KOPT-K1 (cell line): Measurements from ENCODE around the gene ZC2HC1C.

Experiments
- H3K27ac ChIP-seq: fragments of 200-600 bp; sonication (generic); 2 replicates; pipeline ENCODE4 v1.5.1; 2016; ENCODE audit warnings: antibody characterized with exemption, mild to moderate bottlenecking, low read depth, low read length; ENCODE audit not compliant: poor library complexity, severe bottlenecking
- H3K36me3 ChIP-seq: fragments of 200-600 bp; sonication (generic); 2 replicates; pipeline ENCODE4 v1.5.1; 2017; ENCODE audit warnings: antibody characterized with exemption, mild to moderate bottlenecking, low read length, moderate library complexity; ENCODE audit not compliant: insufficient read depth
- H3K9me3 ChIP-seq: fragments of 200-600 bp; sonication (generic); 2 replicates; pipeline ENCODE4 v1.5.1; 2017; ENCODE audit warnings: antibody characterized with exemption, low read length, mild to moderate bottlenecking; ENCODE audit not compliant: insufficient read depth, poor library complexity, severe bottlenecking

The ZC2HC1C gene

DNA sequence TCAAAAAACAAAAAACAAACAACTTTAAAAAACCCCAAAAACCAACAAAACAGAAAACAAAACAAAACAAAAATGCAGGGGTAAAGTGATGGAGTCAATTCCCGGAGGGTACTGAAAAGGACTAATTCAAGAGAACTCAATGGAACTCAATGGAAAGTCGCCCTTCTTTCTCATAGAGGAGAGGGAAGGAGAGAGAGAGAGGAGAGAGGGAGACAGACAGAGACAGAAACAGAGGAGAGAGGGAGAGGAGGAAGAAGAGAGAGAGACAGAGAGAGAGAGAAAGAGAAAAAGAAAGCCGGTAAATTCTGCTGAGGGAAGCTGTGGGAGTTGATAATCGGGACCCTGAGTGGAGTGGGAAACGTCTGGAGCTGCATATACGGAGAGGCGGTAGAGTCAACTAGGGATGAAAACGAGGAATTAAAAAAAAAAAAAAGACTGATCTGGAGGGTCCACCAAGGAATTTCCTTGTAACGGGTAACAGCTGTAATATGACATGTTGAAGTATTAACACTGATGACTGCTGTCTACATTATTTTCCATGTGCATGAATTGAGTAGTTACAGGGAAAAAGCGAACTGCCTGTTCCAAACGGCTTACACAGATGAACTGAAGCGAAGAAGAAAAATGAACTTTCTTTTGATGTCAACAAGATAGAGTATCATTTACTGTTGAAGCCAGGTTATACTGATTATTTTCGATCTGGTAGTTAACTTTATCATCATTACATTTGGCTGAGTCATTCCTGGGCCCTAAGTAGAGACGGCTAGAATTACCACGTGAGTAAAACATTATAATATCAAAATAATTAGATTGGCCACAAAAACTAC, 934 bp upstream of the ZC2HC1C start:
- H3K9me3 ChIP-seq: no peaks in the 10 kb centered on the region
- H3K36me3 ChIP-seq: no peaks in the 10 kb centered on the region
- H3K27ac ChIP-seq: peak overlapping the region; percentile 13

DNA sequence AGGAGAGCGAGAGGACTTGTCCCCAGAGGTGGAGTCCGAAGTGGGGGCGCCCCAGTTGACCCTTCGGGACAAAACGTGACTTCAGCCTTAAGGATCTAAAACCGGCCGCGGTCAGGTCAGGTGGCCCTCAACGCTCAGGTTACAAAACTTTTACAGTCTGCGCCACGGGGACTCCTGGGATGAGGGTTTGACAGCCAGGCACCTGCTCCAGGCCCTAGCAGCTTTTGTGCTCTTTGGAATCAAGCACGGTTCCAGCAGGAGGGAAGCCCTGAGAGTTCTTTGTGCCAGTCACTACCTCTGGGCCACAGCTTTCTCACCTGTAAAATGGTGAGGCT, 337 bp downstream of the ZC2HC1C start:
- H3K27ac ChIP-seq: no peak overlapping the region
- no peaks in the 10 kb centered on the region for H3K36me3 ChIP-seq
- H3K9me3 ChIP-seq: no peaks in the 10 kb centered on the region

DNA sequence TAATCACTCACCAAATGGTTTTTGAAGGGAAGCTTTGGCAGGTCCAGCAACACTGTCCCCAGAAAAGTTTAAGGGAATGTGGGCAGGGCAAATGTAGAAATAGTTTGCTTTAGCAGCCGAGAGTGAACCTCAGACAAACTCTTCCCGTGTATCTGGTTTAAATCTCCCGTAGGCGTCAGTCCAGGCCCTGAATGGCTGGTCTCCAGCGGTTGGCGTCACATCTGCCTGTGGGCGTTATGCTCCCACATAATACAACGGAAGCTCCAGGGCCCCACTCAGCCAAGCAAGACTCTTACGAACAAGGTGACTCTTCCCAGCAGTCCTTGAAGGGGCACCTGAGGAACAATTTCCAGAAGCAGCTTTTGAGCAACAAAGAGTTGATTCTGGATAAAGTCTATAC, 942 bp downstream of the ZC2HC1C start:
- no peaks in the 10 kb centered on the region for H3K36me3 ChIP-seq
- no peaks in the 10 kb centered on the region for H3K9me3 ChIP-seq
- H3K27ac ChIP-seq: no peak overlapping the region

DNA sequence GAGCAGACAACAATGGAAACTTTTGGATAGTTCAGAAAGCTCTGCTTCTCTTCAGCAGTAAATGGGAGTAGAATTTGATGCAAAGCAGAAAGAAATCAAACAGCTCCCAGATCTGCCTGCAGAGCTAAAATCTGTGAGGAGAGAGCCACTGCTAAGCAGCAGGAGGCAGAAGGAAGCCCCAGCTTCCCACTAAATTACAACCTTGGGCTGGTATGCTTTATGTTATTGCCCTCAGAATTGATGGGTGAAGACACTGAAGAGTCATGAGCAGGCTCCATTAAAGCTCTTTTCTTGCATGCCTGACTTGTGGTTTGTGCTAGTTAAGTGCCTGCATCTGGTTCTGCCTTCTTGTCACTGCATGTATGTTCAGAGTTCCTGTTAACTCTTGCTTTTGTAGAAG, 8.4 kb downstream of the ZC2HC1C start:
- no peaks in the 10 kb centered on the region for H3K9me3 ChIP-seq
- no peak overlapping the region for H3K27ac ChIP-seq

DNA sequence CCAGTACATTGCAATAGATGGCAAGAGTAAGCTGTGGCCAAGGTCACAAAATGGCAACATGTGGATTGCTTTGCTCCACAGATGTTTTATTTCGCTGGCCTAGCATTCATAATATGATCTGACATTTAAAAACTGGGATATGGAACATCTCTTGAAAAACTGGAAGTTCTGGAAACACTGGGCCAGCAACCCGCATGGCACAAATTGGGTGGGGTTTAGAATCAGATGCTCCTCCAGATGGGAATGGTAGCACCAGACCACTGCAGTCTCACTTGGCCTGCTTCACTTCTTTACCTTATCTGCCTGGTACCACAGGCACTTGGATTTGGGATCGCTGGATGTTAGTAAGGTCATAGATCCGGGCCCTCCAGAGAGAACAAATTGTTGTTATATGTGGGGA, 10.1 kb downstream of the ZC2HC1C start:
- Histone ChIP-seq H3K9me3 (no peaks in the 10 kb centered on the region), H3K27ac (no peak overlapping the region), H3K36me3 (peaks cover 36% of the 10 kb centered on the region)

More for the DNA sequence above, 8.4 kb downstream of the ZC2HC1C start:
- peaks cover 19% of the 10 kb centered on the region for H3K36me3 ChIP-seq

DNA sequence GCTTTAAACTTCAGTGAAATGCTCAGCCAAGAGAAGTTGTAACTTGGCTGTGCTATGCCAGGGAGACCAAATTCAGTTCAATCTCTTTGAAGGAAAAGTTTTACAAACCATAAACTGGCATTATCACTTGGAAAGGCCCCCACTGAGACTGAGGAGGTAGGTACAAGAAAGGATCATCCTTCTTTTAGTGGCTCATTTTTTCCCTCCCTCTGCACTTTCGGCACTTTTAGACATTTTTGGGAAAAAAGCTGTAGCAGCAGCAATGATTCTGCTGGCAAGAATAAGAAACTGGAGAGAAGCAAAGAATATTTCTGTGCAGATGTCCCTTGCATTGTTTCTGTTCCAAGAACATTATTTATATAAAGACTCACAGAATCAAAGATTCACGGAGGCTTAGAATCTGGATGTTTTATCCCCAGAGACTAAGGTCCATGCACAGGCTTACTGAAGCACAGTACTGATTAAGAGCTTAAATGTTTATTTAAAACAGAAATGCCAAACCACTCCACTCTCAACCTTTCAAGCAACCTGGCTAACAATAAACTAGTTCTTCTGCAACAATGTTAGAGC, 12.3 kb downstream of the ZC2HC1C start:
- Histone ChIP-seq H3K9me3 (no peaks in the 10 kb centered on the region), H3K36me3 (peaks cover 56% of the 10 kb centered on the region), H3K27ac (no peak overlapping the region)

DNA sequence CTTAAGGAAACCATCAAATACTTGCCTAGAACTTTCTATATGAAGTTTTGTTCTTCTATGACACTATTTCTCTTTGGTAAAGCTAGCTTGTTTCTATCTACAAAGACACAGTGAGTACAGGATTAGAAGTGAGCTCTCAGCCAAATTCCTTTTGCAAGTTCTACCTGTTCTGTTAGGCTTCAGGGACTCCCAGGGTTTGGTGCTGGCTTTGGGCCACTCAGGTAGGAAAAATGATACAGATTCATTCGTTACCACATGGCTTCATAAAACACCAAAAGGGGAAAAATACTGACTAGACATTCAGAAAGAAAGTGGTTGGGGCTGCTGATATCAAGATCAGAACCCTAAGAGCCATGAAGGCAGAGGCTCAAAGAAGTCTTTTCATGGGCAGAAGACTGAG, 13.8 kb downstream of the ZC2HC1C start:
- Histone ChIP-seq H3K36me3 (peaks cover 71% of the 10 kb centered on the region), H3K9me3 (no peaks in the 10 kb centered on the region), H3K27ac (no peak overlapping the region)

DNA sequence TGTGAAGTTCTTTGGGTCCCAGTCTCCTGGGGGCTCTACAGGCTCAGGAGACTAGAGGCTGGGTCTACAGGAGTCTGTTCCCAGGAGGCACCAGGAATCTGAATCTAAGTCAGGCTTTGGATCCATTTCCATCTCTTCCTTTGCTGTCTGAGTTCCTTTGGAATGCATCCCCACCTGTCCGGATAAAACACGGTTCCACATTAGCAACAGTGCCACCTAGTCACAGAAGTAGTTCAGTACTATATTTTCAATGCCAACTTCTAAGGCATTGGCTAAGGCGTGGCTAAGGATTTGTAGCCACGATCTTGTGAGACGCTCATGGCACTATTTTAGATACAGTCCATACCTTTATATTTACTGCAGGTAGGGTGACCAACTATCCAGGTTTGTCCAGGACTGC, 15.1 kb downstream of the ZC2HC1C start:
- Histone ChIP-seq H3K36me3 (peaks cover 79% of the 10 kb centered on the region), H3K27ac (no peak overlapping the region), H3K9me3 (no peaks in the 10 kb centered on the region)

DNA sequence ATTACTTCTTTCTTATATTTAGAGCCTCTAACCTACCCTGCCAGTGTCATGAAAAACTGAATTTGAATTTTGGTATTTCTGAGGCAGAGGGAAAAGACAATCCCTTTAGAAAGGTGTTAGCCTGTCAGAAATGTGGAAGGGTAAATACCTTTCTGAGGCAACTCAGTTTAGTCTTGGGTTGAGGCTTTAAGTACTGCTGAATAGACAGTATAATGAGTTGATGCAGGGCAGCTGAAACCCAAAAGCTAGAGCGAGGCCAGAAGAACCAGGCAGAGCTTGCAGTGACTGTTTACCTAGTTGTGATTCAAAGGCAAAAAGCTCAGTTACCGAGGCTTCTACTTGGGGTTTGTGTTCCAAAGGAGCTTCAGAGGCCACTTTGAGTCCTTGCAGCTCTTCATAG, 18.7 kb downstream of the ZC2HC1C start:
- Histone ChIP-seq H3K36me3 (peaks cover 79% of the 10 kb centered on the region), H3K27ac (no peak overlapping the region), H3K9me3 (no peaks in the 10 kb centered on the region)

DNA sequence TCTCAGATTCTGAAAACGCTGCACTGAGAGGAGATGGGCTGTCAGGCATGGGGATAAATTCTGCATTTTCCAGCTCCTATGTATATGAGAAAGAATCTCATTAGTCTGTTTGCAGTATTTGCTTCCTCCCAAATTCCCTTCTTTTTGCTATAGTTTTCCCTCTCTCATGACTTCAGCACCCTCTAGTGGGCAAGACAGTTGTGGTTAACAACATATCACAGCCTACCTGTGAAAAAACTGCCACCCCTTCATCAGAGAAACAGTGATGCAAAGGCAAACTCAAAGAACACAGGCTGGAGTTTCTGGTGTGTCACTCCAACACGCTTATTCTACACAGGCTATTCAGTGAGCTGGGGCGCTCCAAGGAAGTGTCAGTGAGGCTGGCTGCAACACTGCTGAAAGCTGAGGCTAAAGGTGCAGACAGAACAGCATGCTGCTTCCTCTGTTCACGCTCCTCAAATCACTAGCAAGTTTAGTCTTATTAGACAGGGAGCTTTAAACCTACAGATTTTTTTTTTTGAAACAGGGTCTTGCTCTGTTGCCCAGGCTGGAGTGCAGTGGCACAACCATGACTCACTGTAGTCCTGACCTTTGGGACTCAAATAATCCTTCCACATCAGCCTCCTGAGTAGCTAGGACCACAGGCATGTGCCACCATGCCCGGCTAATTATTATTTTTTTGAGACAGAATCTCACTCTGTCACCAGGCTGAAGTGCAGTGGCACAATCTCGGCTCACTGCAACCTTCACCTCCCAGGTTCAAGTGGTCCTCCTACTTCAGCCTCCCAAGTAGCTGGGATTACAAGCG, 19.3 kb downstream of the ZC2HC1C start:
- no peaks in the 10 kb centered on the region for H3K9me3 ChIP-seq
- no peak overlapping the region for H3K27ac ChIP-seq
- H3K36me3 ChIP-seq: peaks cover 79% of the 10 kb centered on the region

DNA sequence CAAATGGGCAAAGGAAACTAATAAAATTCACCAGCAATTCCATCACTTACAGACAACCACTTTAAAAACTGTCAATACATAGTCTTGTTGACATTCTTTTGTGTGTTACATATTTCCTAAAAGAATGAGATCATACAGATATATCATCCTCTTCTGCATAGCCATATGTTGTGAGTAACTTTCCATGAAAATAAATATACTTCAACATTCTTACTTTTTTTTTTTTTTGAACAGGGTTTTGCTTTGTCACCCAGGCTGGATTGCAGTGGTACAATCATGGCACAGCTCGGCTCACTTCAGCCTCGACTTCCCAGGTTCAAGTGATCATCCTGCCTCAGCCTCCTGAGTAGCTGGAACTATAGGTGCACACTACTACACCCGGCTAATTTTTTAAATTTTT, 20.9 kb downstream of the ZC2HC1C start:
- Histone ChIP-seq H3K9me3 (no peaks in the 10 kb centered on the region), H3K36me3 (peaks cover 79% of the 10 kb centered on the region), H3K27ac (no peak overlapping the region)

DNA sequence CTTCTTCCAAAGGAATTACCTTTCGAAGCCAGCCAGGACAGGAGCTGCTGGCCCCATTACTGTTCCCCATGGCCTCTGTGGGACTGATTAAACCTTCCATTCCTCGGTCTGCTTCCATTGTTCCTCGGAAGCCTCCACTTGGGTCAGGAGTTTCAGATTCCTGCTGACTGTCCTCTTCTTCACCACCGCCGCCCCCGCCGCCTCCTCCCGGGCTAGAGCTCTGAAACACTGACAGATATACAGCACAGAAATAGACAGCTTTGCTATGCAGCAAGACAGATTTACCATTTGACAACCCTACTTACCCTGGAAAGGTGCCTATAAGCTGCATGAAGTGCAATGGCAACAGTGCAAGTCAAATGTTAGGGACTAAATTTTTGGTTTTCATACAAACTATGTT, 21.8 kb downstream of the ZC2HC1C start:
- Histone ChIP-seq H3K36me3 (peaks cover 80% of the 10 kb centered on the region), H3K9me3 (no peaks in the 10 kb centered on the region), H3K27ac (no peak overlapping the region)

DNA sequence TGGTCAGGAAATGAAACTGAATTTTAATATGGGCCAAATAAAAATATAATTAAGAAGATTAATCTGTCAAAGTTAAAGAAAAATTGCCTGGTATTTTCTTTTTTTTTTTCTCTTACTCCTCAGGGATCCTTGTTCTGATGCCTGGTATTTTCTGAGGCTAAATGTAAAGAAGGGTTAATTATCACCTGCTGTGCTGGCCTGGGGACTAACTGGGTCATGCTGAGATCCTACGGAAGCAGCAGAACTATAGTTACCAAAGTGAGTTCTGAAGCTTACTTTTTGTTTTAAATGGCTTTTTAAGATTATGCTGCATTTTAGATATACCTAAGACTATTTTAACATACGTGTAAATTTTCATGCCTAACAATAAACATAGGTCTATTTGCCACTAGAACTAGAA, 23.3 kb downstream of the ZC2HC1C start:
- Histone ChIP-seq H3K36me3 (peaks cover 80% of the 10 kb centered on the region), H3K27ac (no peak overlapping the region), H3K9me3 (no peaks in the 10 kb centered on the region)

DNA sequence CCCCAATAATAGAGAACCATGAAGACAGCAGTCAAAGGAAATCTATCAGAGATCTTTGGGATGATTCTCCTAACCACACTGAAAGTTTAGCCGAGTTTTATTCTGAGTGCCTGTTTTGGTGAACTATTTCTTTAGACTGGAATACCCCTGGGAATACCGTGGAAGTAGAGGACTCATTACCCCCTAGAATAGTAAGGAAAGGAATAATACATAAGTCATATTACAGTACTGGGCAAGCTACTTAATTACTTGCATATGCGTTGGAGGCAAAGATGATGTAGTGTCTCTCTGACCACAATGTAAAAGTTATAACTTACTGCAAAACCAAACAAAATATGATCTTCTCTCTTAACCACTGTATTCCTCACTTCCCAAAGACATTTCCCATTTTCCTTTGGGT, 25.5 kb downstream of the ZC2HC1C start:
- no peaks in the 10 kb centered on the region for H3K9me3 ChIP-seq
- no peak overlapping the region for H3K27ac ChIP-seq
- peaks cover 88% of the 10 kb centered on the region for H3K36me3 ChIP-seq

DNA sequence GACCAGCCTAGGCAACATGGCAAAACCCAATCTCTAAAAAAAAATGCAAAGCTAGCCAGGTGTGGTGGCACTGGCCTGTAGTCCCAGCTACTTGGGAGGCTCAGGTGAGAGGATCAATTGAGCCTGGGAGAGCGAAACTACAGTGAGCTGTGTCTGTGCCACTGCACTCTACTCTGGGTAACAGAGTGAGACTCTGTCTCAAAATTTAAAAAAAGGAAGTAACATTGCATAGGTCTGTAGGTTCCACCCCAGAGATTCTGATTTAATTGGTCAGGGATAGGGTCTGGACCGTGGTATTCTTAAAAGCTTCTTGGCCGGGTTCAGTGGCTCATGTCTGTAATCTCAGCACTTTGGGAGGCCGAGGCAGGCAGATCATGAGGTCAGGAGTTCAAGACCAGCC, 26.2 kb downstream of the ZC2HC1C start:
- Histone ChIP-seq H3K36me3 (peaks cover 92% of the 10 kb centered on the region), H3K9me3 (no peaks in the 10 kb centered on the region)

More for the DNA sequence above, 26.2 kb downstream of the ZC2HC1C start:
- no peak overlapping the region for H3K27ac ChIP-seq
